Gastrocnemius medialis (tissue), 4 donors: ENCODE data around the gene KRTAP17-1.

Experiments used
- CTCF ChIP-seq, 5 experiments: fragments of 450-650 bp in 3 of 5; fragments of 200-600 bp in 2 of 5; sonication (generic) in 2 of 5; IDR thresholded peaks in 4 of 5; conservative IDR thresholded peaks in 1 of 5; 1 replicate in 4 of 5; 2 replicates in 1 of 5; pipeline ENCODE4 v1.5.1; 2016 to 2019; ENCODE audit warnings: antibody characterized with exemption in 5 of 5, mild to moderate bottlenecking in 3 of 5, moderate library complexity in 3 of 5
- POLR2A ChIP-seq, 2 donors: fragments of 450-650 bp; IDR thresholded peaks; one replicate each; pipeline ENCODE4 v1.6.1; 2017; ENCODE audit warnings: antibody characterized with exemption in 2 of 2, mild to moderate bottlenecking in 2 of 2, moderate library complexity in 2 of 2

- TF ChIP-seq POLR2A (IDR thresholded peaks at IDR 0.05) (no peak), CTCF (IDR thresholded peaks at IDR 0.05 in 4 of 5, conservative IDR thresholded peaks at IDR 0.05 in 1 of 5) (no peak)
Observed at GRCh38 chr17:41328207-41328606, 12.7 kb upstream of the KRTAP17-1 start.
